GM18520 (cell line): ENCODE results near the gene TCEA2.
"Not testable (repeated sequence)": the region's sequence is repeated elsewhere in the genome, so short reads cannot be mapped to it uniquely, and the experiment has no call there.

Source experiments
- ATAC-seq: cut with Tn5 transposase; IDR thresholded peaks from one replicate; pipeline ENCODE4 v1.9.1; 2021; ENCODE audit not compliant: unreplicated experiment

TCEA2 gene

DNA sequence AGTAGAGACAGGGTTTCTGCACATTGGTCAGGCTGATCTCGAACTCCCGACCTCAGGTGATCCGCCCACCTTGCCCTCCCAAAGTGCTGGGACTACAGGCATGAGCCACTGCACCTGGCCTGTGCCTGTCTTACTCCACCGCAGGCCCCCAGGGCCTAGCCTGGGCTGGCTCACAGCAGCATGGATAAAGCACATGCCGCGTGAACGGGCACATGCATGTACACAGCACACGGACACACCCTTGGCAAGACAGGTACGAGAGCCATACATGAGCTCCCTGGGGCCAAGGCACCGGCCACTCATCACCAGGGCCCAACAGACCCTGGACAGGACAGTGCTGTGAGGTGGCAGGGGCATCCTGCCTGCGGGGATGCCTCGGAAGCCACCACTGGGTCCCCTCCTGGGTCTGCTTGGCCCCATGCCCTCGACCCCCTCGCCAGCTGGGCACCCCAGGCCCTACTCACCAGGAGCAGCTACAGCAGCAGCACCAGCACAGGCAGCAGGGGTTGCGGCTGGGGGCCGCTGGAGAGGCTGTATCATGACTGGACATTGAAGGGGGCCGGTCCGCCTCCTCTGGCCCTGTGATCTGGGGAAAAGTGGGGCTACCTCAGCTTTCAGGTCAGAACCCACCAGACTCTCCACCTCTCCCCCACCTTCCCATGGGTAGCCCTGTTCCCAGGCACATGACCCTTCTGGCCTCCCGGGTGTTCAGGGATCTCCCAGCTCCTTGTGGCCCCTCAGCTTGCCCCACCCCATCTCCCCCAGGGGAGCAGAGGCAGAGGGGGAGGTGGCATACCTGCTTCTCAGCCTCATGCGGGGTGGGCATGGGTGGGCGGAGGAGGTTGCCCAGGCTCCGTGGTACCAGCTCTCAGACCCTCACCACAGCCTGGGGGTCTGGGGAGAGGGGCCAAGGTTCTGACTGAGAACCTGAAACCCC lies 13.3 kb downstream of the TCEA2 start:
- no peak for ATAC-seq

DNA sequence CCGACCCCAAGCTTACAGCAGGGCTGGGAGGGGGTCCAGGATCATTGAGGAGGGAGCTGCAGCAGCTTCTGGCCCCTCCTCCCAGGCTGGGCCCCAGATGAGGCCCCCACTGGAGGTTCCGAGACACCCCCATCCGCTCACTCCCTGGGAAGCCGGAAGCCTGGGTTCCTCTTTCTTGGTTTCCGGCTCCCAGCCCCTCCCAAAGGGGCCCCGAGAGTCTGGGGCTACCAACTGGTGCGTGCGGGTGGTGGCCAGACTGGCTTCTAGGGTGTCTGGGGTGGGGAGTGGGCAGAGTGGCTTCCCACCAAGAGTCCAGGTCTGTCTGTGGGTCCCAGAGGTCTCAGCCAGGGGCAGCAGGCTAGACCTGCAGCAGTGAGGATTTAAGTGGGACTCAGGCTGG lies 14.1 kb downstream of the TCEA2 start:
- no peak for ATAC-seq

DNA sequence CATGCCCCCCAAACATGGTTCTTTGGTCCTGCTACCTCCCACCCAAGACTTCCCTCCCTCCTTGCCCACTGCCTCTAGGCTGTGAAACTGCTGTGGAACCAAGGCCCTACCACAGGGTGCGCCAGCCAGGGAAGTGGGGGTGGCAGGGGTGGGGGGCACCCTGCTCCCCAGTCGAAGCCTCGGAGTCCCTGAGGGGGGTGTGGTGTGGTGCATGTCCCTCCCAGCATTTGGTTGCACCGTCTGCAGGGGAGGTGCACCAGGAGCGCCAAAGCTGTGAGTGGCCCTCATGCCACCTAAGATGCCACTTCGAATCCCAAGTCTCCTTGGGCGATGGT lies 14.5 kb downstream of the TCEA2 start:
- no peak for ATAC-seq

DNA sequence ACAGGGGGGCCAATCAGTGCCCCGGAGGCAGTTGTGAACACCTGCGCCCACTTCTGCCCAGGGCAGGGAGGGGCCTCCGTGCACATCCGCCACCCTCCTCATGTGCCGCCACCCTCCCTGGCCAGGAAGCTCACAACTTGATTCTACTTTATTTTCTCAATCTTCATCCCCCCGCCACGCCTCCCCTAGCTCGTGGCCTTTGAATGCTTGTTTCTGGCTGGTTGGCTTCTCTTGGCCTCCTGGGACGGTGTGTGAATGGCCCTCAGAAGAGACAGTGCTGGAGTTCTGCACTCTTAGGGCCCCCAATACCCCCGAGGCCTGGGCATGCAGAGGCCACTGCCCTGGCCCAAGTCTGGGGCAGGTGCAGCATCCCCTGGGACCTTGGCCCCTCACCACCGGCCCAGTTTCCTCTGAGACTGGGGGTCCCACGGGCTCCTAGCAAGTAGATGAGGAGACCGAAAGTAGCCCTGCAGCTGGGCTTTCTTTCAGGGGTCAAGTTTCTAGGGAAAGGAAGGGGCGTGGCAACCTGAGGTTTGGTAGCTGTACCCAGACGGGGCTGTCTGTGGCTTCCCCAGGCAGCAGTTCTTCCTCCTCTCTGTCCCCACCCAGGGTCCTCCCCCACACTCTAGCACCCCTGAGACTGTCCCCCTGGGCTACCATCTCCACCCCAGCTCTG lies 15.0 kb downstream of the TCEA2 start:
- no peak for ATAC-seq

DNA sequence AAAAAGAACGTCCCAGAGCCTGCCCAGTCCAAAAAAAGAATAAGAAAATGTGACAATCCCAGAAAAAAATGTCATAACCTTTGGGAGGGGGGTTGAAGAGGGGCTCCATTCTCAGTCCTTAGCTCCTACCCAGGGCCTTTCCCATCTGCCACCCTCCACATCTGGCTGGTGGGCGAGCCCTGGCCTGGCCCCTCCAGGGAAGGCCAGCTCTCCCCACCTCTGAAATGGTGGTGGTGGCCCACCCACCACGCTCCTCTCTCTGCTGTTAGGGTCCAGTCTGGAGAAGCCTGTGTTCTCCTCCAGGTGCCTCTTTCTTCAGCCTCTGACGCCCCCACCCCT lies 15.9 kb downstream of the TCEA2 start:
- no peak for ATAC-seq

GRCh38 chr20:64079273-64080012 lies 16.4 kb downstream of the TCEA2 start, which contains the start of gene RGS19:
Gene RGS19 (minus strand): TSS chr20:64079518. CDS start chr20:64076886, 2,632 bp downstream.
- ATAC-seq, result peak; percentile 42

DNA sequence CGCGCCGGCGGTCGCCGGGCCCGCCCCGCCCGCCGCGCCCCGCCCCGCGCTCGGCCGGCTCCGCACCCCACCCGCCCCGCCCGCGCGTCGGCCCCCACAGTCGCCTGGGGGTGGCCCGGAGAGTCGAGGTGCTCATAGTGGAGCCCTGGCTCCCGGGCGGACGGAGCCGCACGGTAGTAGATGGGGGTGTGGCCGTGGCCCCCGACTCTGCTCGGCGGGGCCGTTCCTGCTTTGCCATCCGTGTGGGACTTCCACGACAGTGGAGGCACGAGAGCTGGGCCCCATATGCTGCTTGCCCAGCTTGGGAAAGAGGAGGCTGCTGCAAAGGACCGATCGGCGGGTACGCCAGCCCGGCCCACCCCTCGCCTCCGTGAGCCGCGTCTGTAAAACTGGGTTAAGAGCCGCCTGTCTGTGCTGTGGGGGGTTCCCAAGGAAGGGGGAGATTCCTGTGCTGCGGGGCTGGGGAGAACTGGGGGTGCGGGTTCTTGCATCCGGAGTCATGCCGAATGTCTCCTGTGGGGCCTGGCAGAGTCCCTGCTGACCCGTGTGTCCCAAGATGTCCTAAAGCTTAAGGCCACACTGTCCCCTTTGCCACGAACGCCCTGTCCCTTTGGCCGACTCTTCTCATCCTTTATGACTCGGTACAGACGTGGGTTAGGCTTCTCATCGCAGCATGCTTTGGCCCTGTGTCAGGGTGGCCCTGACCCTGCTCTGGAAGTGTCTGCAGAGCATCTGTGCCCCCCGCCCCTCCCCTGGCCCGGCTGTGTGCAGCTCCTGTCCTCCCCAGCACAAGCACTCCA lies 17.2 kb downstream of the TCEA2 start, which contains the start of gene OPRL1:
TSS of gene OPRL1 (plus strand) at position 70 of the 800 bp plus-strand sequence. CDS start 12,639 bp downstream, outside the sequence.
- no peak for ATAC-seq

GRCh38 chr20:64080813-64081623 lies 18.0 kb downstream of the TCEA2 start:
- no peak for ATAC-seq

DNA sequence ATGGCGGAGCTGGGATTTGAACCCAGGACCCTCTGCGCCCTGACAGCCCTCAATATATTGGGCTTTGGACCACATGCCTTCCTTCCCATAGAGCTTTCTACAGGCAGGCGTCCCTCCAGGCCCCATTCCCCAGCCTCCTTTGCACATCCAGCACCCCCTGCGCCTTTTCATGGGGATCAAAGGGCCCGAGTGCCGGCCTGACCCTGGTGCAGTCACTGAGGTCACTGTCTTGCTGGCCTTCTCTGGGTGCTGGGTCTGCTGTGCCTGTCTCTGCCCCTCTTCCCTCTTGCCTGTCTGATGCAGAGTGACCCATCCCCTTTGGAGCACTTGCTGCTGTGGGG lies 18.6 kb downstream of the TCEA2 start:
- ATAC-seq, result no peak

GRCh38 chr20:64082126-64082731 lies 19.2 kb downstream of the TCEA2 start:
- ATAC-seq, result no peak

GRCh38 chr20:64082820-64083377 lies 19.9 kb downstream of the TCEA2 start:
- ATAC-seq, result no peak

DNA sequence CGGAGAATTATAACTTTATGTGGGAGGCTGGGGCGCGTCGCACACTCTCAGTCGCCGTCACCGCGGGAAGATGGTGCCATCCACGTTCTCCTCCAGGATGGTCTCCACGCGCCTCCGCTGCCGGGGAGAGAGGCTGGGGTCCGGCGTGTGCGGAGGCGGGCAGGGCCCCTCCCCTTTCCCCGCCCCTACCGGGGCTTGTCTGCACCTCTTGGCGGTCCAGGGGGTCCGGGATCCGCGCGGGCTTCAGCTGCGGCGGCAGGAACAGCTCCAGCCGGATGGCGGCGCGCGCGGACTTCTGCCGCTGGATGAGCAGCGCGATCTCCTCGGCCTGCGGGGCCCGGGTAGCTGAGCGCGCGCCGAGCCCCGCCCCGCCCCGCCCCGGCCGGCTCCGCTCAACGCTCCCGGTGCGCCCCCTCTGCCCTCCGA lies 20.4 kb downstream of the TCEA2 start:
- ATAC-seq, result no peak

GRCh38 chr20:64083804-64084684 lies 21.0 kb downstream of the TCEA2 start, which contains the start of gene LKAAEAR1:
Gene LKAAEAR1 (minus strand): TSS chr20:64084398. CDS start chr20:64084219, 179 bp downstream.
- ATAC-seq, result no peak

GRCh38 chr20:64084685-64085152 lies 21.7 kb downstream of the TCEA2 start:
- ATAC-seq, result no peak

DNA sequence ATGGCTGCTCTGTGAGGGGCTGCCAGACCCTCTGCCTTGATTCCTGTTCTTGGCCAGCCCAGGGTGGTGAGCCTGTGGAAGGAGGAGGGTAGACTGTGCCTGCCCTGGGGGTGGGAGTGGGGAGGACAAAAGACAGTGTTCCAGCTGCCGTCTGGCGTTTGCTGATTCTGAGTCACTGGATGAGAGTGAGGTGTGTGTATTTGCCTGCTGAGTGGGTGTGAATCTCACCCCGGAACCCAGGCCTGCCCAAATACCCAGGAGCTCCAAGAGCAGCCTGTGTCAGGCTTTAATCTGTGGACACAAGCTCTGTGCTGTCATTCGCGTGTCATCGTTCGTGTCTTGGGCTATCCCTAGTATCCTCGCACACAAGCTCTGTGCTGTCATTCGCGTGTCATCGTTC lies 23.8 kb downstream of the TCEA2 start:
- ATAC-seq, result no peak

GRCh38 chr20:64087226-64087825 lies 24.3 kb downstream of the TCEA2 start:
- not testable (repeated sequence) for ATAC-seq

DNA sequence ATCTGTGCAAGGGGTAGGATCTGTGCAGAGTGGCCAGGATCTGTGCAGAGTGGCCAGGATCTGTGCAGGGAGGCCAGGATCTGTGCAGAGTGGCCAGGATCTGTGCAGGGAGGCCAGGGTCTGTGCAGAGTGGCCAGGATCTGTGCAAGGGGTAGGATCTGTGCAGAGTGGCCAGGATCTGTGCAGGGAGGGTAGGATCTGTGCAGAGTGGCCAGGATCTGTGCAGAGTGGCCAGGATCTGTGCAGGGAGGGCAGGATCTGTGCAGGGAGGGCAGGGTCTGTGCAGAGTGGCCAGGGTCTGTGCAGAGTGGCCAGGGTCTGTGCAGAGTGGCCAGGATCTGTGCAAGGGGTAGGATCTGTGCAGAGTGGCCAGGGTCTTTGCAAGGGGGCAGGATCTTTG lies 25.6 kb downstream of the TCEA2 start:
- not testable (repeated sequence) for ATAC-seq

DNA sequence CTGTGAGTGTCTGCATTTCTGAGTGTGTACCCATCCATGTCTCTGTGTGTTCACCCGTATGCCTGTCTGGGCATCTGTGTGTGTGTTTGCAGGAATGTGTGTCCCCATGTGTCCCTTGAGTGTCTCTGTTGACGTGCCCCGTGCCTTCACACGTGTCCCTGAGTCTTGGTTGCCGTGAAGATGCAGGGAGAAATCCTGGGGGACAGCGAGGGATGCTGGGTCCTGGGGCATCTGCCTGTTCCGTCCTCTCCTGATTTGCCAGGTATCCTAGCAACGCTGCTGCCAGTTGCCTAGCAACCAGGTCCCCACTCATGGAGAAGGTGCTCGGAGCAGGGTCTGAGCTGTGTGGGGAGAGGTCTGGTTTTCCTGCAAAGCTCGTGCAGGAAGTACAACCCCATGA lies 27.2 kb downstream of the TCEA2 start:
- ATAC-seq, result no peak
